DND-41 (cell line): ENCODE results near the gene ATF1.

Source experiments
- ATAC-seq: fragments of 200-7000 bp; cut with Tn5 transposase; 3 replicates; pipeline ENCODE4 v1.9.1; 2021; ENCODE audit warnings: low read depth; ENCODE audit not compliant: insufficient read depth
- DNase-seq: peaks from one replicate; pipeline ENCODE4 v3.0.0-alpha.2; 2020
- H2AFZ ChIP-seq: 2 replicates; pipeline ENCODE4 v1.6.0; 2012; ENCODE audit warnings: low read depth, low read length
- H3K27ac ChIP-seq: 2 replicates; pipeline ENCODE4 v1.5.1; 2012; ENCODE audit warnings: low read length, inconsistent platforms
- H3K27me3 ChIP-seq: fragments of 200-600 bp; sonication (generic); 2 replicates; pipeline ENCODE4 v1.6.0; 2012; ENCODE audit warnings: low read length, mild to moderate bottlenecking, inconsistent platforms; ENCODE audit not compliant: insufficient read depth, poor library complexity
- H3K36me3 ChIP-seq: 2 replicates; pipeline ENCODE4 v1.5.1; 2012; ENCODE audit warnings: low read length, inconsistent platforms; ENCODE audit not compliant: insufficient read depth
- H3K4me1 ChIP-seq: 2 replicates; pipeline ENCODE4 v1.5.1; 2012; ENCODE audit warnings: mild to moderate bottlenecking, low read length; ENCODE audit not compliant: insufficient read depth
- H3K4me2 ChIP-seq: 2 replicates; pipeline ENCODE4 v1.6.0; 2012; ENCODE audit warnings: mild to moderate bottlenecking, moderate library complexity, low read length, inconsistent platforms; ENCODE audit not compliant: insufficient read depth
- H3K4me3 ChIP-seq, 2 experiments: fragments of 200-600 bp in 1 of 2; shearing (Covaris generic) in 1 of 2; 2 replicates each; pipeline ENCODE4 v1.5.1; 2012 to 2016; ENCODE audit warnings: inconsistent platforms in 2 of 2, low read length in 2 of 2, mild to moderate bottlenecking in 2 of 2, low read depth in 1 of 2, moderate library complexity in 1 of 2
- H3K79me2 ChIP-seq: 2 replicates; pipeline ENCODE4 v1.6.0; 2012; ENCODE audit warnings: low read length, inconsistent platforms; ENCODE audit not compliant: insufficient read depth
- H3K9ac ChIP-seq: 2 replicates; pipeline ENCODE4 v1.6.0; 2012; ENCODE audit warnings: low read depth, mild to moderate bottlenecking, inconsistent platforms, low read length, moderate library complexity
- H3K9me3 ChIP-seq: 2 replicates; pipeline ENCODE4 v1.5.1; 2012; ENCODE audit warnings: low read length, moderate library complexity, mild to moderate bottlenecking, inconsistent platforms; ENCODE audit not compliant: insufficient read depth, severe bottlenecking
- H4K20me1 ChIP-seq: 2 replicates; pipeline ENCODE4 v1.6.0; 2012; ENCODE audit warnings: low read length; ENCODE audit not compliant: insufficient read depth
- EZH2 ChIP-seq: IDR thresholded peaks from 3 replicates; pipeline ENCODE4 v1.6.1; 2012; ENCODE audit warnings: borderline replicate concordance, low read depth, mild to moderate bottlenecking, moderate library complexity, low read length, inconsistent platforms; ENCODE audit not compliant: severe bottlenecking
- TF ChIP-seq, protein P1 (sequence below): IDR thresholded peaks from 2 replicates; pipeline ENCODE4 v1.5.1; 2012; ENCODE audit warnings: borderline replicate concordance, low read length, moderate library complexity, mild to moderate bottlenecking; ENCODE audit not compliant: poor library complexity, severe bottlenecking; ENCODE audit errors: extremely low read depth

Gene ATF1

GRCh38 chr12:50775251-50775650 is 11.3 kb downstream of the ATF1 start:
- DNase-seq, result no peak
- Histone ChIP-seq H3K79me2 (peaks cover 96% of the 10 kb centered on the region), H4K20me1 (peaks cover 14% of the 10 kb centered on the region; the same call in 1 of the 2 replicates), H3K9me3 (no peaks in the 10 kb centered on the region), H3K36me3 (peaks cover 20% of the 10 kb centered on the region), H3K27me3 (no peaks in the 10 kb centered on the region), H3K9ac (no peak overlapping the region), H3K4me1 (no peaks in the 10 kb centered on the region), H3K27ac (no peak overlapping the region), H3K4me3 (no peak overlapping the region), H2AFZ (no peak overlapping the region), H3K4me2 (no peak overlapping the region)
- ATAC-seq, result no peak
- no peak for TF ChIP-seq EZH2
- TF ChIP-seq, protein P1, sequence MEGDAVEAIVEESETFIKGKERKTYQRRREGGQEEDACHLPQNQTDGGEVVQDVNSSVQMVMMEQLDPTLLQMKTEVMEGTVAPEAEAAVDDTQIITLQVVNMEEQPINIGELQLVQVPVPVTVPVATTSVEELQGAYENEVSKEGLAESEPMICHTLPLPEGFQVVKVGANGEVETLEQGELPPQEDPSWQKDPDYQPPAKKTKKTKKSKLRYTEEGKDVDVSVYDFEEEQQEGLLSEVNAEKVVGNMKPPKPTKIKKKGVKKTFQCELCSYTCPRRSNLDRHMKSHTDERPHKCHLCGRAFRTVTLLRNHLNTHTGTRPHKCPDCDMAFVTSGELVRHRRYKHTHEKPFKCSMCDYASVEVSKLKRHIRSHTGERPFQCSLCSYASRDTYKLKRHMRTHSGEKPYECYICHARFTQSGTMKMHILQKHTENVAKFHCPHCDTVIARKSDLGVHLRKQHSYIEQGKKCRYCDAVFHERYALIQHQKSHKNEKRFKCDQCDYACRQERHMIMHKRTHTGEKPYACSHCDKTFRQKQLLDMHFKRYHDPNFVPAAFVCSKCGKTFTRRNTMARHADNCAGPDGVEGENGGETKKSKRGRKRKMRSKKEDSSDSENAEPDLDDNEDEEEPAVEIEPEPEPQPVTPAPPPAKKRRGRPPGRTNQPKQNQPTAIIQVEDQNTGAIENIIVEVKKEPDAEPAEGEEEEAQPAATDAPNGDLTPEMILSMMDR, result no peak

GRCh38 chr12:50776749-50777728 is 13.1 kb downstream of the ATF1 start:
- H3K9me3 ChIP-seq, result no peaks in the 10 kb centered on the region
- H3K9ac ChIP-seq, result no peak overlapping the region
- H3K79me2 ChIP-seq, result peaks cover 81% of the 10 kb centered on the region
- TF ChIP-seq, protein P1, result no peak
- H3K27ac ChIP-seq, result no peak overlapping the region
- ATAC-seq (no peak), DNase-seq (no peak)
- no peaks in the 10 kb centered on the region for H3K27me3 ChIP-seq
- H3K4me1 ChIP-seq, result no peaks in the 10 kb centered on the region
- no peak overlapping the region for H2AFZ ChIP-seq
- H4K20me1 ChIP-seq, result peaks cover 14% of the 10 kb centered on the region; the same call in 1 of the 2 replicates
- H3K4me3 ChIP-seq, result no peak overlapping the region
- H3K4me2 ChIP-seq, result no peak overlapping the region
- H3K36me3 ChIP-seq, result peaks cover 12% of the 10 kb centered on the region

DNA sequence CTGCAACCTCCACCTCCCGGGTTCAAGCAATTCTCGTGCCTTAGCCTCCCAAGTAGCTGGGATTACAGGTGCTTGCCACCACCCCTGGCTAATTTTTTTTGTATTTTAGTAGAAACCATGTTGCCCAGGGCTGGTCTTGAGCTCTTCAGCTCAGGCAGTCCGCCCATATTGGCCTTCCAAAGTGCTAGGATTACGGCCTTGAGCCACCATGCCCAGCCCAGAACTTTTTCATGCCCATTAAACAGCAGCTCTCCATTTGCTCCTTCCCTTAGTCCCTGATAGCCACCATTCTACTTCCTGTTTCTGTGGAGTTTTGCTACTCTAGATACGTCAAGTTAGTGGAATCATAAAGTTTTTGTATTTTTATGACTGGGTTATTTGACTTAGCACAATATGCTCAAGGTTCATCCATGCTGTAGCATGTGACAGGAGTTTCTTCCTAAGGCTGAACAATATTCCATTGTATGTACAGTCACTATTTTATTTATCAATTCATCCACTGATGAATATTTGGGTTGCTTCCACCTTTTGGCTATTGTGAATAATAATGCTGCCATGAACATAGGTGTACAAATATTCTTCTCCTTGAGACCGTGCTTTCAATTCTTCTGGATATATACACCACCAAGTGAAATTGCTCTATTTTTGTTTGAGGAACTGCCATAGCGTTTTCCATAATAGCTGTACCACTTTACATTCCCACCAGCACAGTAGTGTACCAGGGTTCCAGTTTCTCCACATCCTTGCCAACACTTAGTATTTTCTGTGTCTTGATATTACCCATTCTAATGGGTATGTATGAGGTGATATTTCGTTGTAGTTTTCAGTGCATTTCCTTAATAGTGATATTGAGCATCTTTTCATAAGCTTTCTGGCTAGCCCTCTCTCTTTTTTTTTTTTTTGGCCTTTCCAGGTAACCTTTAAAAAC is 15.0 kb downstream of the ATF1 start:
- Histone ChIP-seq H3K27ac (no peak overlapping the region), H3K4me2 (no peak overlapping the region), H4K20me1 (peaks cover 6% of the 10 kb centered on the region; the same call in 1 of the 2 replicates), H3K79me2 (peaks cover 62% of the 10 kb centered on the region), H3K4me1 (no peaks in the 10 kb centered on the region), H3K4me3 (no peak overlapping the region), H3K27me3 (no peaks in the 10 kb centered on the region), H3K9ac (no peak overlapping the region), H2AFZ (no peak overlapping the region), H3K9me3 (no peaks in the 10 kb centered on the region), H3K36me3 (peaks cover 14% of the 10 kb centered on the region; the same call in 1 of the 2 replicates)
- ATAC-seq (no peak), DNase-seq (no peak)
- TF ChIP-seq, protein P1, result no peak
- no peak for TF ChIP-seq EZH2
